HG02943 (cell line): ENCODE data around the gene FNDC3B.
"Not testable (repeated sequence)": the region's sequence is repeated elsewhere in the genome, so short reads cannot be mapped to it uniquely, and the experiment has no call there.

Experiments used
- ATAC-seq: cut with Tn5 transposase; IDR thresholded peaks from one replicate; pipeline ENCODE4 v1.9.1; 2021; ENCODE audit warnings: mild to moderate bottlenecking, low read depth, moderate library complexity; ENCODE audit not compliant: unreplicated experiment

Gene FNDC3B

GRCh38 chr3:172343117-172343516 lies 303.7 kb downstream of the FNDC3B start:
- no peak for ATAC-seq

- no peak for ATAC-seq
These were observed 304.6 kb downstream of the FNDC3B start for GRCh38 chr3:172343979-172344378.

DNA sequence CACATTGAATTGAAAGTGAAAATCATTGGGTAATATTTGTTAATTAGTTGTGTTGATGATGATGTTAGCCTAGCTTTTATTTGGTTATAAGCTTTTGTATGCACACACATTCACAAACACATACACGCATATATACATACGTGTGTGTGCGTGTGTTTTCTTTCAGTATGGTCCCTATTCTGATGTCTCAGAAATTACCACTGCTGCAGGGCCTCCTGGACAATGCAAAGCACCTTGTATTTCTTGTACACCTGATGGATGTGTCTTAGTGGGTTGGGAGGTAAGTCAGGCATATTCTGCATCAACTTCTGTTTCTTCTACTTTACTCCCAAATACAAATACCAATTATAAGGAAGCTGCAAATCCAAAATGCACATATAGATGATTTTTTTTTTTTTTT lies 306.8 kb downstream of the FNDC3B start:
- ATAC-seq, result no peak

DNA sequence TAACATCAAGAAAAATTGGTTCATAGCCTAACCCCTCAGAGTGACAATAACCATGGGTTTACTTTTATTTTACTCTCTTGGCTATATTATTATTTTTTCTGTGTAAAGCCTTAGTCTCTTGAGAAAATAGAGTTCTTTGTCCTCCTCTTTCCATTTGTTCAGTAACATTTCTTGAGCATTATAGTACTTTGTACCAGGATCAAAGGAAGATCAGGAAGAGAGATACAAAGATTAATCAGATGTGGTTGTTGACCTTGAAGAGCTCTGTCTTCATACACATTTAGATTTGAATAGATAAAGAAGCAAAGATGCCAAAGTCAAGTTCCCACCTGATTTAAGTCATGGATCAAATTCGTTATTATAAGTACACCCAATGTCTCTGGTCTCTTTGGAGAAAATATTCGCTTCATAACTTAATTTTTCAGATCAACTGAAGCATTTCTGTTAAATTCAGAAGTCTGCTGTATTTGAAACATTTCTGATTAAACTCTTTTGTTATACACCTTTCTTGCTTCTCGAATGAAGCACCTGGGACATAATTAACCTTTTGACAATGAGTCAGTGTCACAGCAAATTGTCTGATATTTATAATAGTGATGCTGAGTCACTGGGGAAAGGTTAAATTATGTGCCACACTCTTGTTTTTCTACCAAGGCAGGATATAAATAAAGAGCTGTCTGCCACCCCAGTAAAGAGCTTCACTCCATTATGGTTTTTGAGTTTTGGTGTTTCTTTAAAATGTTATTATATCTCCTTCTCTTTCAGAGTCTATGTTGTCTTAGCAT lies 308.7 kb downstream of the FNDC3B start:
- no peak for ATAC-seq

GRCh38 chr3:172351895-172352466 lies 312.6 kb downstream of the FNDC3B start:
- ATAC-seq, result no peak

GRCh38 chr3:172352786-172353185 lies 313.4 kb downstream of the FNDC3B start:
- ATAC-seq, result no peak

DNA sequence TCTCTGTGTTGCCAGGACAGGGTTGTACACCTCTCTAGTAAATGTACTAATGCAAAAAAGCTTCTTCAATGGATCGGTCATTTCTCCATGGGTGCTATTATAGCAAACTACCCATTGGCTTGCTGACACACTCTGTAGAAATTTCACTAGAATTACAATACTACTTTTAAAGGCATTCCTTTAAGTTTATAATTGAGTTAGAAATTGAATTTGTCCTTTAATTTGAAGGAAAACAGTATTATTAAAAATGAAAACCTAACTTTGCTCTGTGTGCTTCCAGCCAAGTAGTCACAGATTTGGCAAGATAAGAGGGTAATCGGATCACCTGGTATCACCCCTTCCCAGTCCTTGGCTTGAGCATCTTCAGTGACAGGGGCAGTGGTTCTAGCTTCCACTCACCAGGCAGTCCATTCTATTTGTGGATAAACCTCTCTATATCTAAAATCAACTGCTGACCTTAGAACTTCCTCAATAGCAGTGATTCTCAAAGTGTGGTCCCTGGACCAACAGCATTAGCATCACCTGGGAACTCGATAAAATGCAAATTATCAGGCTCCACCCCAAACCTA lies 315.6 kb downstream of the FNDC3B start:
- ATAC-seq, result no peak

DNA sequence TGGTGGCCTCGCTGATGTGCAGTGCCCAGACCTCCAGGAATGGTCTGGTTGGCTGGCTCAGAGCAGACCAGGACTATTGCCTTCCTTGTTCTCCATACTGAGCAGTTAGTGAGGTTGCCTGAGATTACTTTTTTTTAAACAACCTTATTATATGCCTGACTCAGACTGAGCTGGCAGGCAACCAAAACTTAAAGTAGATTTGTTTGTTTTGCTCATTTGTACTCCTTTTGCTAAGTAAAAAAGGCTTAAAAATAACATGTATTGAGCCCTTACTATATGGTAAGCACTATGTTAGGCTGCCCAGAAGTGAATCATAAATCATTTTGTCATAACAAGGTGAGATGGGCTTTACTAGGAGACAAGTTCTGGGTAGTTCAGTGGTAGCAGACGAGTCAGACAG lies 316.5 kb downstream of the FNDC3B start:
- no peak for ATAC-seq

- no peak for ATAC-seq
These were observed 317.0 kb downstream of the FNDC3B start for GRCh38 chr3:172356427-172356826.

DNA sequence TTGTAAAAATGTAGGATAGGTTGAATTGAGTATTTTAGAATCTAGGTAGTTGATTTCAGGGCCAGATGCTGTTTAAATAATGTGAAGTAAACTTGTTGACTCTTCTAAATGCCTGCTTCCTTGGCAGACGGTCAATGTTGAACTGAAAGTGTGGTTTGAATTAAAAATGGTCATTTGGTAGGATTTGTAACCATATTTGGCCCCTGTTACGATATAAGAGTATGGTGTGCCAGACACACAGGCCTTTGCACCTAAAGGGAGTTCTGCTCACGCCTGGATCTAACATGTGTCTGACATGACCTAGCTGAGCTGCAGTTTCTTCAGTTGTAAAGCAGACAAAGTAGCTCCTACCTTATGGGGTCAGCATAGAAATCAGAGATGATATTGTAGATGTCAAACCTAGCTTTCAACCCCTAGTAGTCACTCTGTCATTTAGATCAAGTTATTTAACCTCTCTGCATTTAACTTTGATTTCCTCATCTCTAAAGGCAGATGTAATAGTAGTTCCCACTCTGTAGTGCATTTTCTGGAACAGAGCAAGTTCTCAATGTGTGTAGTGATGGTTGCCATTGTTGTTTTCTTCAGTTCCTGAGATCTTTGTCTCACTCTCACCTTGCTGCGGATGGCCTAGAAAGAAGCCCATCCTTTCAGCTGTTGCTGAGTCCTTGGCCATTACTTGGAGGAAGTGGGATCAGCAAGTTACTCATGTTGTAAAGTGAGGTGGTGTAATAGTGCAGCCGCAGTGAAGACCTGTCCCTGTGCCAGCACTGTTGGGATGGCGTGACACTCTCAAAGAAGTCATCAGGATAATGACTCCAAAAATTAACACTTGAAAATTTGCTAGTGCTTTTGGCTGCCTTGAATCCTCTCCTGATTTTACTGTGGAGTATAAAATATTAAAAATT lies 318.7 kb downstream of the FNDC3B start:
- ATAC-seq, result no peak

- no peak for ATAC-seq
These were observed 319.9 kb downstream of the FNDC3B start for GRCh38 chr3:172359231-172359630.

DNA sequence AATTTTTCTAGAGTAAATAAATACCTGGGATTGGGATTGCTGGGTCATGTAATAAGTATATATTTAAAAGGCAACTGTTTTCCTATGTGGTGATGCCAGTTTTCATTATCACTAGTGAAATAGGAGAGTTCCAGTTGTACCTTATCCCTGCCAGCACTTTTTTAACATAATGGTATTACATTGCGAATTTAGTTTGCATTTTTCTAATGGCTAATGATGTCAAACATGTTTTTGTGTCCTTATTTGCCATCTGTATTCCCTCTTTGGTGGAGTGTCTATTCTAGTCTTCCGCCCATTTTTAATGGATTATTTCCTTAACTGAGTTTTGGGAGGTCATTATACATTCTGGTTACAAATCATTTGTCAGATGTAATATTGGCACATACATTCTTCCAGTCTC lies 320.6 kb downstream of the FNDC3B start:
- ATAC-seq, result no peak

- ATAC-seq, result no peak
These were observed 323.2 kb downstream of the FNDC3B start for GRCh38 chr3:172362583-172362982.

DNA sequence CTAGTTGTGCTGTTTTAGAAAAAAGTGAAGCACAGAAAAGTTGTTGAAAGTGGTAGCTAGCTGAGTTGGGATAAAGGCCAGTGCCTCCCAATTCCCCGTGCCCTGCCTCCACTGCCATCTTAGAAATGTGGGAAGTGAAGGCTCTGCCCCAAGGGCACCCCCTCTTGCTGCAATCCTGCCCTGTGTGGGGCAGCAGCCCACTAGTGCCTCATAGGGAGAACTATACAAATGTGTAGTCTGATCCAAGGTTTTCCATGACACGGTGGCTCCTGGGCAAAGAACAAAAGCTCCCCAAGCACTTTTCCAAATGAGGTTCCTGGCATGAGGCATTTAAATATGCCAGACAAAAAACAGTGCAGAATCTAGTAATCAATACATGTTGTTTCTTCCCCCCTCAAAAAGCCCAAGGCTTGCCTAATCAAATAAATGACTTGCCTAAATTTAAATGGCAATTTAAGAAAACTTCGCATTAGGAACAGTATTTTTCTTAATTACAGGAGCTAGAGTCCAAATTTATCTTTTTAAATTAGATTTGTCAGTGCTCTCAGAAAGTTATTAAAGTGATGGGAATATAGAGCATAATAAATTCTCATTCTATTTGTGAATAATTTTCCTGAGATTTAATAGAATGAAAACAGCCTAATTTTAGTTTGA lies 325.1 kb downstream of the FNDC3B start:
- ATAC-seq, result no peak

DNA sequence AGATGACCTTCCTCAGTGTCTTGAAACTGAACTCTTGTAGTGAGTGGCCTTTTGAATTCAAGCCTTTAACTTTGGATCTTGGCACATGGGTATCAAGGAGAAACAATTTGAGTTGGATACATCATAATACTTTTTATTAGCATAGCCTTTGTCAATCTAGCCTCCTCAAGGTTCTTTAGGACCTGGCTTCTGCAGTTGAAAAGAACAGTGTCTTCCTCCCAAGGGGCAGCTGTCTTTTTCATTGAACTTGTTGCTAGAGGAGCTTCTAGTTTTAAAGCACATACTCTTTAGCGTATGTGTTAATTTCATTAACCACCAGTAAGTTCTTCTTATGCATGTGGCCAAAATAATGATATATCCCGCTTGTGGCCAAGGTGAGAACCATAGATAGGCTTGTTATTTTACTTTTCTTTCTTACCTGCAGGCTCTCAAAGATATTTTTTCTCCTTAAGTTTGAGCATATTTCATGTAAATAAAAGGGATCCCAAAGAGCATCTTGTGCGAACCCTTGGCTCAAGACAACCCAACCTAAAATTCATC lies 325.7 kb downstream of the FNDC3B start:
- no peak for ATAC-seq

DNA sequence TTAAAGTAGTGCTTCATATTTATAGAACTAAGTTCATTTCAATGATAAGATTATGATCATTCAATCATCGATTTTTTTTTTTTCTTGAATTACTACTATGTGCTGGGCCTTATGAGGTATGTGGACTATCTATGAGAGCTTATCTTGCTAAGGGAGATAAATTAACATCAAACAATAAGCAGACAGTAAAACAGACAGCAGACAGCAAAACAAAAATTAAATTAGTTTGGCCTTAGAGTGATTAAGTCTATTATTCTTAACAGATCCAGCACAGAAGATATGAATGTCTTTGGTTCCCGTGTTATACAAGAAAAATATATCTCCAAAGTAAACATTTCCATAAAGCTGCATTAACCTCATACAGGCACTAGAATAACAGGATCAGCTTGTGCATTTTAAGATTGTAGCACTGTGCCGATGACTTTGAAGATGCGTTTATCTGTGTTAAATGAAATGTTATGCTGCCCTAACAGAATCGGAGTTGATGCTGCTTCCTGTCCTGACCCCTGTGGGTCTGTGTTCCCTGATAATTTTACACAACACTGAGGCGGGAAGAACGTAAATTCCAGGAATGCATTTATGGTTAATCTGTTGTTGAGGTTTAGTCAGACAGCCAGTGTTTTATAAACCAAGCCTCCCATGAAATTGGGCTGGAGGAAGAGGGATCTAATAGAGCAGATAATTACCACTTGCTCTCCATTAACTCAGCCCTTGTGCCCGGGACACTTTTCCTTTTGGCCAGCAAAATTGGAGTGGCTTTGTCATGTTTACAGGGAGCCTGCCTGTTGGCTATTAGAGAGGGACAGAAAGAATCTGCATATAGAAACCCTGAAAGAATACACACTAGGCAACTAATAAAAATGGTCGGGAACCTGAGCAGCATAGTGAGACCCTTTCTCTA lies 328.1 kb downstream of the FNDC3B start:
- ATAC-seq, result no peak

DNA sequence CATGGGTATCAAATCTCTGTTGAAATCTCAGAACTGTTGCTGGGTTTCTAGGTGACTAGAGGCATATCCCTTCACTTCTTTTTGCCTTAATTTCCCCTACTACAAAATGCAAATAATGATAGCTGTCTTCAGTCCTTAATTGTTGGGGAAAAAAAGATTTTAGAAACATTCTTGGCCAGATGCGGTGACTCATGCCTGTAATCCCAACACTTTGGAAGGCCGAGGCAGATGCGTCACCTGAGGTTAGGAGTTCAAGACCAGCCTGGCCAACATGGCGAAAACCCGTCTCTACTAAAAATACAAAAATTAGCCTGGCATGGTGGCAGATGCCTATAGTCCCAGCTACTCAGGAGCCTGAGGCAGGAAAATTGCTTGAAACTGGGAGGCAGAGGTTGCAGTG lies 329.2 kb downstream of the FNDC3B start:
- not testable (repeated sequence) for ATAC-seq

GRCh38 chr3:172369590-172370259 lies 330.3 kb downstream of the FNDC3B start:
- ATAC-seq, result no peak

GRCh38 chr3:172370419-172370818 lies 331.0 kb downstream of the FNDC3B start:
- no peak for ATAC-seq
